H9 (cell line): ENCODE measurements around the gene KAZALD1. TPM values are rescaled to one million over a fixed set of nuclear protein-coding genes. Genes with fewer than 3 reads are reported as not detected.
A peak's percentile ranks its signal among the peaks of the same experiment; 100 is the strongest.

ENCODE experiments used
- DNase-seq: peaks from one replicate; pipeline ENCODE4 v3.0.0-alpha.2; 2017
- H2AFZ ChIP-seq: one replicate; pipeline ENCODE4 v1.6.1; 2013; ENCODE audit warnings: mild to moderate bottlenecking, low read length, control low read depth, moderate library complexity
- H2AK5ac ChIP-seq: 2 replicates; pipeline ENCODE4 v1.6.1; 2013; ENCODE audit warnings: low read length, control low read depth, mixed read lengths; ENCODE audit not compliant: insufficient read length
- H2BK120ac ChIP-seq: one replicate; pipeline ENCODE4 v1.6.1; 2013; ENCODE audit warnings: low read depth, mild to moderate bottlenecking, low read length, control low read depth, inconsistent platforms; ENCODE audit not compliant: poor library complexity, severe bottlenecking
- H2BK12ac ChIP-seq: 2 replicates; pipeline ENCODE4 v1.6.1; 2013; ENCODE audit warnings: low read length, control low read depth, mixed read lengths, low read depth; ENCODE audit not compliant: insufficient read length
- H2BK15ac ChIP-seq: 2 replicates; pipeline ENCODE4 v1.6.1; 2013; ENCODE audit warnings: low read depth, low read length, control low read depth
- H2BK20ac ChIP-seq: one replicate; pipeline ENCODE4 v1.6.1; 2013; ENCODE audit warnings: low read depth, mild to moderate bottlenecking, low read length, control low read depth, inconsistent platforms; ENCODE audit not compliant: poor library complexity, severe bottlenecking
- H2BK5ac ChIP-seq: 2 replicates; pipeline ENCODE4 v1.6.1; 2013; ENCODE audit warnings: low read length, control low read depth, mixed read lengths; ENCODE audit not compliant: insufficient read length
- H3K14ac ChIP-seq: 2 replicates; pipeline ENCODE4 v1.6.1; 2013; ENCODE audit warnings: low read length, control low read depth; ENCODE audit not compliant: insufficient read depth
- H3K18ac ChIP-seq: 2 replicates; pipeline ENCODE4 v1.6.1; 2013; ENCODE audit warnings: low read depth, mild to moderate bottlenecking, mixed read lengths, low read length, control low read depth; ENCODE audit not compliant: insufficient read length
- H3K23ac ChIP-seq: 2 replicates; pipeline ENCODE4 v1.6.1; 2013; ENCODE audit warnings: low read length, control low read depth, mixed read lengths, low read depth; ENCODE audit not compliant: insufficient read length
- H3K23me2 ChIP-seq: 2 replicates; pipeline ENCODE4 v1.6.1; 2013; ENCODE audit warnings: low read depth, mild to moderate bottlenecking, mixed read lengths, low read length, control low read depth; ENCODE audit not compliant: insufficient read length, poor library complexity, severe bottlenecking
- H3K27ac ChIP-seq: 2 replicates; pipeline ENCODE4 v1.5.1; 2013; ENCODE audit warnings: low read length, control low read depth, mixed read lengths, low read depth; ENCODE audit not compliant: insufficient read length
- H3K27me3 ChIP-seq: 2 replicates; pipeline ENCODE4 v1.6.1; 2013; ENCODE audit warnings: low read length, control low read depth, inconsistent platforms; ENCODE audit not compliant: insufficient read depth
- H3K4ac ChIP-seq: 2 replicates; pipeline ENCODE4 v1.6.1; 2013; ENCODE audit warnings: low read depth, mild to moderate bottlenecking, control low read depth, inconsistent platforms, low read length, moderate library complexity
- H3K4me1 ChIP-seq: 2 replicates; pipeline ENCODE4 v1.6.1; 2013; ENCODE audit warnings: low read length, control low read depth, inconsistent platforms; ENCODE audit not compliant: insufficient read depth
- H3K4me2 ChIP-seq: 2 replicates; pipeline ENCODE4 v1.6.1; 2013; ENCODE audit warnings: low read length, control low read depth, mixed read lengths; ENCODE audit not compliant: insufficient read length, insufficient read depth
- H3K56ac ChIP-seq: 2 replicates; pipeline ENCODE4 v1.6.1; 2013; ENCODE audit warnings: low read depth, mild to moderate bottlenecking, mixed read lengths, low read length, control low read depth; ENCODE audit not compliant: insufficient read length
- H3K79me1 ChIP-seq: 2 replicates; pipeline ENCODE4 v1.6.1; 2013; ENCODE audit warnings: low read depth, mild to moderate bottlenecking, moderate library complexity, low read length, control low read depth, inconsistent platforms; ENCODE audit not compliant: insufficient read depth, poor library complexity, severe bottlenecking
- H3K79me2 ChIP-seq: 2 replicates; pipeline ENCODE4 v1.6.1; 2013; ENCODE audit warnings: low read length, control low read depth, inconsistent platforms; ENCODE audit not compliant: insufficient read depth
- H3K9ac ChIP-seq: 2 replicates; pipeline ENCODE4 v1.6.1; 2013; ENCODE audit warnings: low read length, control low read depth, mixed read lengths; ENCODE audit not compliant: insufficient read length; ENCODE audit errors: extremely low read depth
- H3K9me3 ChIP-seq: one replicate; pipeline ENCODE4 v1.6.1; 2013; ENCODE audit warnings: low read depth, low read length, inconsistent platforms; ENCODE audit not compliant: control insufficient read depth
- H3T11ph ChIP-seq: one replicate; pipeline ENCODE4 v1.6.1; 2013; ENCODE audit warnings: mild to moderate bottlenecking, low read length, control low read depth, inconsistent platforms
- H4K20me1 ChIP-seq: one replicate; pipeline ENCODE4 v1.6.1; 2013; ENCODE audit not compliant: control insufficient read depth, insufficient read length, insufficient read depth
- H4K5ac ChIP-seq: 2 replicates; pipeline ENCODE4 v1.6.1; 2013; ENCODE audit warnings: low read depth, mild to moderate bottlenecking, mixed read lengths, low read length, control low read depth; ENCODE audit not compliant: insufficient read length
- H4K8ac ChIP-seq: replicated peaks from 2 replicates; pipeline ENCODE4 v1.6.1; 2013; ENCODE audit warnings: low read length, control low read depth, mixed read lengths, low read depth; ENCODE audit not compliant: insufficient read length
- H4K91ac ChIP-seq: 2 replicates; pipeline ENCODE4 v1.6.1; 2013; ENCODE audit warnings: low read depth, mild to moderate bottlenecking, moderate library complexity, mixed read lengths, low read length, control low read depth; ENCODE audit not compliant: insufficient read length
- H3K27ac Mint-ChIP-seq, 3 experiments: 2 replicates in 2 of 3; 3 replicates in 1 of 3; pipeline ENCODE4 v1.8.0; 2020 to 2021; ENCODE audit warnings: mixed read lengths in 3 of 3, mild to moderate bottlenecking in 1 of 3, moderate library complexity in 1 of 3
- H3K27me3 Mint-ChIP-seq: 2 replicates; pipeline ENCODE4 v1.8.0; 2021; ENCODE audit warnings: low read depth, mild to moderate bottlenecking, moderate library complexity, mixed read lengths
- H3K36me3 Mint-ChIP-seq, 3 experiments: 2 replicates in 2 of 3; 3 replicates in 1 of 3; pipeline ENCODE4 v1.8.0; 2020 to 2021; ENCODE audit warnings: low read depth in 3 of 3, mixed read lengths in 3 of 3; ENCODE audit not compliant: insufficient read depth in 1 of 3
- H3K4me1 Mint-ChIP-seq, 2 experiments: 2 replicates each; pipeline ENCODE4 v1.8.0; 2020; ENCODE audit warnings: mixed read lengths in 2 of 2
- H3K4me3 Mint-ChIP-seq, 2 experiments: 2 replicates in 1 of 2; 3 replicates in 1 of 2; pipeline ENCODE4 v1.8.0; 2020 to 2021; ENCODE audit warnings: mild to moderate bottlenecking in 2 of 2, mixed read lengths in 2 of 2, moderate library complexity in 1 of 2
- H3K9me3 Mint-ChIP-seq, 2 experiments: 2 replicates in 1 of 2; 3 replicates in 1 of 2; pipeline ENCODE4 v1.8.0; 2020; ENCODE audit warnings: mild to moderate bottlenecking in 2 of 2, mixed read lengths in 2 of 2, moderate library complexity in 1 of 2
- CTCF ChIP-seq: fragments of 200-600 bp; sonication (generic); conservative IDR thresholded peaks from 3 replicates; pipeline ENCODE4 v1.8.0; 2021; ENCODE audit warnings: antibody characterized with exemption, mild to moderate bottlenecking
- WGBS: extraction: QIAGEN DNeasy Blood & Tissue Kit; methylation state at CpG from one replicate; pipeline ENCODE4 v1.1.7; 2013; ENCODE audit warnings: missing lambda C conversion rate, low lambda C conversion rate, mixed read lengths; ENCODE audit not compliant: insufficient read length; ENCODE audit errors: extremely low coverage; 5-methylcytosine and 5-hydroxymethylcytosine counted together
- total RNA-seq: library from RNA; stranded (reverse); gene quantifications from 2 replicates; pipeline ENCODE4 v1.2.1, GENCODE V29; 2021

KAZALD1 gene
- total RNA-seq, 1 experiment from 2014 or later, result 2.9 TPM

DNA sequence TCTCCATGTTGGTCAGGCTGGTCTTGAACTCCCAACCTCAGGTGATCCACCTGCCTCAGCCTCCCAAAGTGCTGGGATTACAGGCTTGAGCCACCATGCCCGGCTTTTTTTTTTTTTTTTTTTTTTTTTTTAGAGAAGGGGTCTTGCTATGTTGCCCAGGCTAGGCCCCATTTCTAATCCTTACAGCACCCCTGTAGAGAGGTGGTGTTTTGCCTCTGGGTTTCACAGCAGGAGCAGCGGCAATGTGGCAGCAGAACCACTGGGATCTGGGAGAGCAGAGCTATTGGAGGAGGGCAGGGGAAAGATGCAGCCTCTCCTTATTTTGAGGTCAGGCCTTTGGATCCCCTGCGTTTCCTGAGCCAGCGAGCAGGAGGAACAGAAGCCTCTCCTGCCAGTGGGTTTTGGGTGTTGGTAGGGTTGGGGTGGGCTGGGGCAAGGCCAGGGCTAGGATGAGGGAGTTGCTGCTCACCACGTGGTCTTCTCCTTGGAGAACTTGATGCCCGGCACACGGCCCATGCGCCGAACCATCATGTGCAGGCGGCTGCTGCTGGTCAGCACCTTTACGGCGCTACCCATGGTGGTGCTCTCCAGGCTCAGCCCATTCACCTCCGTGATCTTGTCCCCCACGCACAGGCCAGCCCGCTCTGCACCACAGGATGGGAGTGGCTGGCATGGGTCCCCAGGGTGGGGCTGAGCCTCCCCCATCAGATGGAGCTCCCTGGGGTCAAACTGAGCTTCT lies 38.7 kb upstream of the KAZALD1 start:
- no CpG with 5 or more reads among the region's 15 CpGs for WGBS
- no peaks in the 10 kb centered on the region for H3K9me3 ChIP-seq
- no peak overlapping the region for H3K4me3 Mint-ChIP-seq
- H2BK20ac ChIP-seq, result no peak overlapping the region
- no peaks in the 10 kb centered on the region for H4K20me1 ChIP-seq
- peaks cover 12 to 25% of the 10 kb centered on the region in 2 experiments for H3K4me1 Mint-ChIP-seq
- no peak overlapping the region for H2BK15ac ChIP-seq
- no peak overlapping the region for H3K18ac ChIP-seq
- no peaks in the 10 kb centered on the region for H3K36me3 Mint-ChIP-seq
- H3K56ac ChIP-seq, result no peak overlapping the region
- no peak overlapping the region for H2BK120ac ChIP-seq
- H3K4me1 ChIP-seq, result no peaks in the 10 kb centered on the region; the same call in 1 of the 2 replicates
- no peak overlapping the region for H3K4ac ChIP-seq
- H4K5ac ChIP-seq, result no peak overlapping the region
- H3K27ac Mint-ChIP-seq, result peak overlapping the region in 1 of 3 experiments; percentile 27; a peak in 1 of 7 replicates
- peaks cover 6% of the 10 kb centered on the region for H3K23me2 ChIP-seq
- no peak overlapping the region for H2BK12ac ChIP-seq
- no peak overlapping the region for H4K8ac ChIP-seq
- peaks cover 49% of the 10 kb centered on the region for H3K27me3 Mint-ChIP-seq
- H3K79me1 ChIP-seq, result no peaks in the 10 kb centered on the region
- H3K4me2 ChIP-seq, result no peak overlapping the region
- no peak overlapping the region for H3K27ac ChIP-seq
- no peak overlapping the region for H3T11ph ChIP-seq
- no peak for TF ChIP-seq CTCF
- no peak overlapping the region for H2AFZ ChIP-seq
- H3K9ac ChIP-seq, result no peak overlapping the region
- no peak overlapping the region for H3K14ac ChIP-seq
- no peak overlapping the region for H4K91ac ChIP-seq
- no peaks in the 10 kb centered on the region for H3K9me3 Mint-ChIP-seq
- no peak for DNase-seq
- H3K79me2 ChIP-seq, result no peaks in the 10 kb centered on the region
- no peak overlapping the region for H2AK5ac ChIP-seq
- peaks cover 8% of the 10 kb centered on the region; the same call in 1 of the 2 replicates for H3K27me3 ChIP-seq
- H3K23ac ChIP-seq, result no peak overlapping the region
- H2BK5ac ChIP-seq, result no peak overlapping the region
